ENCODE measurements around the gene NFATC4. TPM values are rescaled to one million over a fixed set of nuclear protein-coding genes. Genes with fewer than 3 reads are reported as not detected.

The NFATC4 gene
- total and polyA plus RNA-seq, 2 donors (not counting 1 experiment from before 2014, with no cell fraction given) = 3.1 to 7.6 TPM

DNA sequence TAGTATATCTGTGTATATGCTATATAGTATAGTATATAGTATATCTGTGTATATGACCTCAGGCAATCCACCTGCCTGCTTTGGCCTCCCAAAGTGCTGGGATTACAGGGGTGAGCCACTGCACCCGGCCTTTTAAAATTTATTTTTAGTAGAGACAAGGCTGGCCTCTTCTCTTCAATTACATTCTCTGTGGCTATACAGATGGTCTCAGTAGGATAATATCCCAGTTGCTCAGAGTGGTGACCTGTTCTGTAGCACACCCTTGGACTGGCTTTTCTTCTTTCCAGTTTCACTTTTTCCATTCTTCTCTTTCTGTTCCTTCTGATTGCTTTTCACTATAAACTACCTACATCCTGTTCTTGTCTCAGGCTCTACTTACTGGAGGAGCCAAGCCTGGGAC is 3.1 kb upstream of the NFATC4 start:
- no peaks in the 10 kb centered on the region for H3K36me3 ChIP-seq (replicated peaks in 1 of 2; ENCODE audit: control extremely low read depth in 1 of 2, control insufficient read depth in 1 of 2, extremely low read depth in 1 of 2, insufficient read depth in 2 of 2, low read length in 1 of 2)
- TF ChIP-seq EZH2 (IDR thresholded peaks at IDR 0.05; ENCODE audit: borderline replicate concordance, insufficient read depth, low read depth, low read length, poor library complexity, severe bottlenecking) (no peak), CTCF (IDR thresholded peaks at IDR 0.05) (no peak)
- peaks cover 30 to 39% of the 10 kb centered on the region in 2 donors for H3K4me1 ChIP-seq (ENCODE audit: control insufficient read depth in 2 of 2, insufficient read depth in 2 of 2, low read length in 2 of 2)
- peaks cover 32% of the 10 kb centered on the region for H3K4me1 Mint-ChIP-seq
- H3K4me3 Mint-ChIP-seq = no peak overlapping the region
- ChIA-PET CTCF (interaction anchor here (0.8 to 2.3 kb wide), 16 partner anchors 18 to 122 kb away, joined by 3 to 148 read pairs (median 6); partner anchors contain the start of genes ADCY4, CBLN3, KHNYN and RIPK3), POLR2A (interaction anchor here (0.8 to 2.2 kb wide), 4 partner anchors 26 to 66 kb away, joined by 3 to 78 read pairs (median 4); partner anchors contain the start of genes CBLN3 and KHNYN)
- no peak overlapping the region for H2AFZ ChIP-seq (ENCODE audit: insufficient read depth, low read depth, low read length, poor library complexity, severe bottlenecking)
- no peaks in the 10 kb centered on the region for H4K20me1 ChIP-seq (ENCODE audit: control insufficient read depth, insufficient read depth, low read length, poor library complexity, severe bottlenecking)
- H3K27ac Mint-ChIP-seq = peak overlapping the region; percentile 46
- no peaks in the 10 kb centered on the region for H3K79me2 ChIP-seq (ENCODE audit: control insufficient read depth, insufficient read depth, low read length)
- no peaks in the 10 kb centered on the region for H3K9me3 Mint-ChIP-seq (ENCODE audit: insufficient read depth)
- no CpG with 5 or more reads among the region's 1 CpG for WGBS (ENCODE audit: insufficient coverage)
- intact Hi-C loops (cut with micrococcal nuclease) = loop anchor here (1.0 to 10.0 kb wide), 7 partner anchors 47 to 340 kb away; partner anchors contain the start of genes EMC9 and SDR39U1
- H3K27me3 ChIP-seq (replicated peaks in 1 of 4; ENCODE audit: control extremely low read depth in 1 of 4, control insufficient read depth in 3 of 4, insufficient read depth in 4 of 4, low read length in 3 of 4) = peaks cover 0 to 32% (median 6%) of the 10 kb centered on the region in 4 experiments
- no peak overlapping the region for H3K27ac ChIP-seq (ENCODE audit: low read length in 2 of 2)
- H3K4me3 ChIP-seq (ENCODE audit: control extremely low read depth in 1 of 5, extremely low read depth in 1 of 5, insufficient read depth in 1 of 5, low read depth in 2 of 5, low read length in 4 of 5) = no peak overlapping the region
- H3K9ac ChIP-seq (ENCODE audit: low read length) = no peak overlapping the region
- peaks cover 20% of the 10 kb centered on the region for H3K27me3 Mint-ChIP-seq
- DNase-seq = no peak
- no peak for ATAC-seq (ENCODE audit: low read depth)
- H3K9me3 ChIP-seq (ENCODE audit: control extremely low read depth in 1 of 3, control insufficient read depth in 2 of 3, insufficient read depth in 1 of 3, low read length in 2 of 3) = peaks cover 0 to under 1% (median 0%) of the 10 kb centered on the region in 3 donors
- H3K4me2 ChIP-seq (replicated peaks; ENCODE audit: low read depth, low read length, poor library complexity, severe bottlenecking) = no peak overlapping the region

Data from B cell (primary cell).